ENCODE results near the gene NFKBIL1. TPM values are rescaled to one million over a fixed set of nuclear protein-coding genes. Genes with fewer than 3 reads are reported as not detected.

NFKBIL1 gene
- total RNA-seq, 1 experiment from 2014 or later: 33.5 TPM

- Mint-ChIP-seq H3K4me1 (ENCODE audit: low read depth, unreplicated experiment) (peaks cover 21% of the 10 kb centered on the region), H3K27ac (ENCODE audit: unreplicated experiment) (peak overlapping the region; percentile 22), H3K4me3 (ENCODE audit: low read depth, unreplicated experiment) (no peak overlapping the region), H3K27me3 (ENCODE audit: unreplicated experiment) (peaks cover 4% of the 10 kb centered on the region), H3K9me3 (ENCODE audit: low read depth, unreplicated experiment) (no peaks in the 10 kb centered on the region), H3K36me3 (ENCODE audit: insufficient read depth, unreplicated experiment) (peaks cover 20% of the 10 kb centered on the region)
- intact Hi-C loops (cut with micrococcal nuclease; ENCODE audit: unreplicated experiment): no loop called here
- no peak for DNase-seq
- no TSS peak for BruUV-seq (replicated peaks)
- no peak for TF ChIP-seq CTCF (IDR thresholded peaks at IDR 0.05; ENCODE audit: unreplicated experiment)
- CTCF ChIA-PET: interaction anchor here (1.1 kb wide), 1 partner anchor 39 kb away, joined by 3 read pairs; no protein-coding TSS in a partner anchor
Observed at GRCh38 chr6:31559606-31559957, 12.2 kb downstream of the NFKBIL1 start.

GRCh38 chr6:31559958-31560696, 12.7 kb downstream of the NFKBIL1 start:
- H3K27me3 Mint-ChIP-seq (ENCODE audit: unreplicated experiment): peaks cover 9% of the 10 kb centered on the region
- no peaks in the 10 kb centered on the region for H3K9me3 Mint-ChIP-seq (ENCODE audit: low read depth, unreplicated experiment)
- peak overlapping the region; percentile 22 for H3K27ac Mint-ChIP-seq (ENCODE audit: unreplicated experiment)
- BruUV-seq (replicated peaks): no TSS peak
- CTCF ChIA-PET: interaction anchor here (0.6 to 1.1 kb wide), 2 partner anchors 38 to 59 kb away, joined by 3 read pairs; no protein-coding TSS in a partner anchor
- TF ChIP-seq CTCF (IDR thresholded peaks at IDR 0.05; ENCODE audit: unreplicated experiment): no peak
- peak; percentile 68 for DNase-seq
- intact Hi-C loops (cut with micrococcal nuclease; ENCODE audit: unreplicated experiment): no loop called here
- no peak overlapping the region for H3K4me3 Mint-ChIP-seq (ENCODE audit: low read depth, unreplicated experiment)
- H3K36me3 Mint-ChIP-seq (ENCODE audit: insufficient read depth, unreplicated experiment): peaks cover 20% of the 10 kb centered on the region
- H3K4me1 Mint-ChIP-seq (ENCODE audit: low read depth, unreplicated experiment): peaks cover 21% of the 10 kb centered on the region

- intact Hi-C loops (cut with micrococcal nuclease; ENCODE audit: unreplicated experiment): no loop called here
- H3K27me3 Mint-ChIP-seq (ENCODE audit: unreplicated experiment): peaks cover 15% of the 10 kb centered on the region
- no peaks in the 10 kb centered on the region for H3K9me3 Mint-ChIP-seq (ENCODE audit: low read depth, unreplicated experiment)
- no peak for DNase-seq
- CTCF ChIA-PET: interaction anchor here (0.6 to 0.8 kb wide), 2 partner anchors 23 to 58 kb away, joined by 3 read pairs; no protein-coding TSS in a partner anchor
- no TSS peak for BruUV-seq (replicated peaks)
- no peak overlapping the region for H3K4me3 Mint-ChIP-seq (ENCODE audit: low read depth, unreplicated experiment)
- H3K36me3 Mint-ChIP-seq (ENCODE audit: insufficient read depth, unreplicated experiment): peaks cover 20% of the 10 kb centered on the region
- TF ChIP-seq CTCF (IDR thresholded peaks at IDR 0.05; ENCODE audit: unreplicated experiment): no peak
- H3K4me1 Mint-ChIP-seq (ENCODE audit: low read depth, unreplicated experiment): peaks cover 21% of the 10 kb centered on the region
- H3K27ac Mint-ChIP-seq (ENCODE audit: unreplicated experiment): no peak overlapping the region
Observed at GRCh38 chr6:31560697-31561058, 13.3 kb downstream of the NFKBIL1 start.

- Mint-ChIP-seq H3K36me3 (ENCODE audit: insufficient read depth, unreplicated experiment) (peaks cover 5% of the 10 kb centered on the region), H3K27me3 (ENCODE audit: unreplicated experiment) (peaks cover 51% of the 10 kb centered on the region), H3K4me3 (ENCODE audit: low read depth, unreplicated experiment) (no peak overlapping the region), H3K27ac (ENCODE audit: unreplicated experiment) (no peak overlapping the region), H3K9me3 (ENCODE audit: low read depth, unreplicated experiment) (no peaks in the 10 kb centered on the region), H3K4me1 (ENCODE audit: low read depth, unreplicated experiment) (no peaks in the 10 kb centered on the region)
- intact Hi-C loops (cut with micrococcal nuclease; ENCODE audit: unreplicated experiment): no loop called here
- no TSS peak for BruUV-seq (replicated peaks)
- TF ChIP-seq CTCF (IDR thresholded peaks at IDR 0.05; ENCODE audit: unreplicated experiment): no peak
- CTCF ChIA-PET: interaction anchor here (0.9 kb wide), 1 partner anchor 31 kb away, joined by 3 read pairs; no protein-coding TSS in a partner anchor
- DNase-seq: no peak
Observed at GRCh38 chr6:31567531-31568370, 20.3 kb downstream of the NFKBIL1 start.
